Measurements from ENCODE around the gene MLF1.

MLF1 gene

DNA sequence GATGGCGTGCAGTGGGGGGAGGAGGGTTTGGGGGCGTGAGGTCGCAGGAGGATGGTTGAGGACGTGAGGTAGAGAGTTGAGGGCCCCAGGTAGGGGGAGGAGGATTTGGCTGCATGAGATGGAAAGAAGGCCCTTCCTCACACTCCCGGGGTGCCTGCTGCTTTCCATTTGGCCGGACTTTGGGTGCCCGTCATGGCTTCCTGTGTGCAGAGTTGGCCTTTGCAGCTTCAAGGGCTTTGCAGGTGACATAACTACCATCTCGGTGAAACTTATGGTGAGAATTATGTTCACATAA lies 1.7 kb downstream of the MLF1 start:
- Histone ChIP-seq H3K27ac (ENCODE audit: low read depth, low read length) (no peak overlapping the region), H3K27me3 (ENCODE audit: control insufficient read depth in 1 of 2, insufficient read depth in 2 of 2, low read length in 2 of 2) (peaks cover 0 to 6% of the 10 kb centered on the region in 2 donors), H3K4me1 (ENCODE audit: control insufficient read depth in 1 of 2, insufficient read depth in 2 of 2, low read length in 2 of 2) (peaks cover 6 to 10% of the 10 kb centered on the region in 2 donors), H3K4me3 (ENCODE audit: low read depth in 1 of 2, low read length in 2 of 2) (no peak overlapping the region), H3K9ac (ENCODE audit: low read depth in 1 of 2, low read length in 2 of 2) (no peak overlapping the region), H3K9me3 (ENCODE audit: control insufficient read depth in 1 of 2, low read length in 2 of 2) (no peaks in the 10 kb centered on the region), H3K36me3 (ENCODE audit: control insufficient read depth in 1 of 2, insufficient read depth in 2 of 2, low read length in 2 of 2) (no peaks in the 10 kb centered on the region)

DNA sequence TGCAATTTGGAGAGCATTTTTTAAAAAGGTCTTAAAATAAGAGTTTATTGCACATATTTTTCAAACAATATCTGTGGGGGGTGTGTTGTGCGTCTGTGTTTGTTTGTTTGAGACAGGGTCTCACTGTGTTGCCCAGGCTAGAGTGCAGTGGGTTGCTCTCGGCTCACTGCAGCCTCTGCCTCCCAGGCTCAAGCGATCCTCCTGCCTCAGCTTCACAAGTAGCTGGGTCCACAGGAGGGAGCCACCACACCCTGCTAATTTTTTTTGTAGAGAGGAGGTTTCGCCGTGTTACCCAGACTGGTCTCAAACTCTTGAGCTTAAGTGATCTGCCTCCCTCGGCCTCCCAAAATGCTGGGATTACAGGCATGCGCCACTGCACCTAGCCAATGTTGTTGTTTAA lies 2.7 kb downstream of the MLF1 start:
- Histone ChIP-seq H3K36me3 (ENCODE audit: control insufficient read depth in 1 of 2, insufficient read depth in 2 of 2, low read length in 2 of 2) (no peaks in the 10 kb centered on the region), H3K27ac (ENCODE audit: low read depth, low read length) (no peak overlapping the region), H3K4me3 (ENCODE audit: low read depth in 1 of 2, low read length in 2 of 2) (no peak overlapping the region), H3K9ac (ENCODE audit: low read depth in 1 of 2, low read length in 2 of 2) (no peak overlapping the region), H3K9me3 (ENCODE audit: control insufficient read depth in 1 of 2, low read length in 2 of 2) (no peaks in the 10 kb centered on the region), H3K27me3 (ENCODE audit: control insufficient read depth in 1 of 2, insufficient read depth in 2 of 2, low read length in 2 of 2) (peaks cover 0 to 6% of the 10 kb centered on the region in 2 donors), H3K4me1 (ENCODE audit: control insufficient read depth in 1 of 2, insufficient read depth in 2 of 2, low read length in 2 of 2) (peaks cover 6 to 10% of the 10 kb centered on the region in 2 donors)

GRCh38 chr3:158574646-158575045 lies 3.7 kb downstream of the MLF1 start:
- no peaks in the 10 kb centered on the region for H3K9me3 ChIP-seq (ENCODE audit: control insufficient read depth in 1 of 2, low read length in 2 of 2)
- peaks cover 6 to 10% of the 10 kb centered on the region in 2 donors for H3K4me1 ChIP-seq (ENCODE audit: control insufficient read depth in 1 of 2, insufficient read depth in 2 of 2, low read length in 2 of 2)
- no peaks in the 10 kb centered on the region for H3K36me3 ChIP-seq (ENCODE audit: control insufficient read depth in 1 of 2, insufficient read depth in 2 of 2, low read length in 2 of 2)
- peaks cover 0 to 6% of the 10 kb centered on the region in 2 donors for H3K27me3 ChIP-seq (ENCODE audit: control insufficient read depth in 1 of 2, insufficient read depth in 2 of 2, low read length in 2 of 2)
- no peak overlapping the region for H3K4me3 ChIP-seq (ENCODE audit: low read depth in 1 of 2, low read length in 2 of 2)
- H3K9ac ChIP-seq (ENCODE audit: low read depth in 1 of 2, low read length in 2 of 2), result no peak overlapping the region
- H3K27ac ChIP-seq (ENCODE audit: low read depth, low read length), result no peak overlapping the region

DNA sequence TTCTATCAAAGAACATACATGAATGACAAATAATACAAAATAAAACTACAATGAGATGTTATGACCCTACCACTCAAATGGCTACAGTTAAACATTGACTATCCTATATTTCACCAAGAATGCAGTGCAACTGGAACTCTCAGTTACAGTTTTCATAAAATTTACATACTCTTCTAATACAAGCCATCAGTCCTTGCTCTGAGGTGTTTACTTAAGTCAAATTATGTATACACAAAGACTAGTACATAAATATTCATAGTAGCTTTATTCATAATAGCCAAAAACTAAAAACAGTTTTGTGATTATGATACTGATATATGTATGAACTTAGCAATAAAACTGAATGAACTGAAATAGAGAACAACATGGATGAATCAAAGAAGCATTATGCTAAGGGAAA lies 19.2 kb downstream of the MLF1 start:
- no peaks in the 10 kb centered on the region for H3K4me1 ChIP-seq (ENCODE audit: control insufficient read depth in 1 of 2, insufficient read depth in 2 of 2, low read length in 2 of 2)

GRCh38 chr3:158600787-158601186 lies 29.8 kb downstream of the MLF1 start:
- H3K9ac ChIP-seq (ENCODE audit: low read depth in 1 of 2, low read length in 2 of 2), result no peak overlapping the region
- no peaks in the 10 kb centered on the region for H3K36me3 ChIP-seq (ENCODE audit: control insufficient read depth in 1 of 2, insufficient read depth in 2 of 2, low read length in 2 of 2)
- H3K27ac ChIP-seq (ENCODE audit: low read depth, low read length), result no peak overlapping the region
- no peaks in the 10 kb centered on the region for H3K4me1 ChIP-seq (ENCODE audit: control insufficient read depth in 1 of 2, insufficient read depth in 2 of 2, low read length in 2 of 2)
- no peak overlapping the region for H3K4me3 ChIP-seq (ENCODE audit: low read depth in 1 of 2, low read length in 2 of 2)
- no peaks in the 10 kb centered on the region for H3K9me3 ChIP-seq (ENCODE audit: control insufficient read depth in 1 of 2, low read length in 2 of 2)
- H3K27me3 ChIP-seq (ENCODE audit: control insufficient read depth in 1 of 2, insufficient read depth in 2 of 2, low read length in 2 of 2), result no peaks in the 10 kb centered on the region

More for the DNA sequence above, 19.2 kb downstream of the MLF1 start:
- Histone ChIP-seq H3K9me3 (ENCODE audit: control insufficient read depth in 1 of 2, low read length in 2 of 2) (no peaks in the 10 kb centered on the region), H3K27me3 (ENCODE audit: control insufficient read depth in 1 of 2, insufficient read depth in 2 of 2, low read length in 2 of 2) (no peaks in the 10 kb centered on the region), H3K9ac (ENCODE audit: low read depth in 1 of 2, low read length in 2 of 2) (no peak overlapping the region), H3K27ac (ENCODE audit: low read depth, low read length) (no peak overlapping the region), H3K4me3 (ENCODE audit: low read depth in 1 of 2, low read length in 2 of 2) (no peak overlapping the region), H3K36me3 (ENCODE audit: control insufficient read depth in 1 of 2, insufficient read depth in 2 of 2, low read length in 2 of 2) (no peaks in the 10 kb centered on the region)

- H3K9me3 ChIP-seq (ENCODE audit: control insufficient read depth in 1 of 2, low read length in 2 of 2), result no peaks in the 10 kb centered on the region
- H3K4me3 ChIP-seq (ENCODE audit: low read depth in 1 of 2, low read length in 2 of 2), result no peak overlapping the region
- H3K36me3 ChIP-seq (ENCODE audit: control insufficient read depth in 1 of 2, insufficient read depth in 2 of 2, low read length in 2 of 2), result no peaks in the 10 kb centered on the region
- no peaks in the 10 kb centered on the region for H3K4me1 ChIP-seq (ENCODE audit: control insufficient read depth in 1 of 2, insufficient read depth in 2 of 2, low read length in 2 of 2)
- no peak overlapping the region for H3K9ac ChIP-seq (ENCODE audit: low read depth in 1 of 2, low read length in 2 of 2)
- no peaks in the 10 kb centered on the region for H3K27me3 ChIP-seq (ENCODE audit: control insufficient read depth in 1 of 2, insufficient read depth in 2 of 2, low read length in 2 of 2)
- H3K27ac ChIP-seq (ENCODE audit: low read depth, low read length), result no peak overlapping the region
These were observed 31.2 kb downstream of the MLF1 start for GRCh38 chr3:158602227-158602626.

- H3K9ac ChIP-seq (ENCODE audit: low read depth in 1 of 2, low read length in 2 of 2), result no peak overlapping the region
- no peaks in the 10 kb centered on the region for H3K27me3 ChIP-seq (ENCODE audit: control insufficient read depth in 1 of 2, insufficient read depth in 2 of 2, low read length in 2 of 2)
- no peak overlapping the region for H3K4me3 ChIP-seq (ENCODE audit: low read depth in 1 of 2, low read length in 2 of 2)
These were observed 47.2 kb downstream of the MLF1 start for GRCh38 chr3:158617982-158618875.

DNA sequence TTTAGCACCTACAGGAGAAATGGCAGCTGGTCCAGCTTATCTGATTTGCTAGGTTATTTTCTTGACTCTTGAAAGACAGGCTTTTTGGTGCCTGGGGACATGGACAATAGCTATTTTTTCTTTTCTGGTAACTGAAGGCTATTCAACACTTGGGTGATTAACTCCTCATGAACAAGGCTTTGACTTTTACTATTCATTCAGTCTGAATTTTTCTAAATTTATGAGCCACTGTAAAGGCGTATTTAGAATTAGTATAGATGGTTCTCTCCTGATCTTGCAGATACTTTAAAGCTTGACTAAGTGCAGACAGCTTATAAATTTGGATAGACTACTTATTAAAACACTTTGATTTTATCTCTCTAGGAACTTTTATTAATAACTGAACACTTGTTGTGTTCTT lies 54.9 kb downstream of the MLF1 start:
- no peak overlapping the region for H3K4me3 ChIP-seq (ENCODE audit: low read depth in 1 of 2, low read length in 2 of 2)
- H3K9ac ChIP-seq (ENCODE audit: low read depth in 1 of 2, low read length in 2 of 2), result no peak overlapping the region
- no peaks in the 10 kb centered on the region for H3K36me3 ChIP-seq (ENCODE audit: control insufficient read depth in 1 of 2, insufficient read depth in 2 of 2, low read length in 2 of 2)
- H3K4me1 ChIP-seq (ENCODE audit: control insufficient read depth in 1 of 2, insufficient read depth in 2 of 2, low read length in 2 of 2), result no peaks in the 10 kb centered on the region
- no peak overlapping the region for H3K27ac ChIP-seq (ENCODE audit: low read depth, low read length)
- no peaks in the 10 kb centered on the region for H3K9me3 ChIP-seq (ENCODE audit: control insufficient read depth in 1 of 2, low read length in 2 of 2)
- H3K27me3 ChIP-seq (ENCODE audit: control insufficient read depth in 1 of 2, insufficient read depth in 2 of 2, low read length in 2 of 2), result no peaks in the 10 kb centered on the region

More at GRCh38 chr3:158617982-158618875, 47.2 kb downstream of the MLF1 start:
- Histone ChIP-seq H3K36me3 (ENCODE audit: control insufficient read depth in 1 of 2, insufficient read depth in 2 of 2, low read length in 2 of 2) (no peaks in the 10 kb centered on the region), H3K27ac (ENCODE audit: low read depth, low read length) (no peak overlapping the region), H3K4me1 (ENCODE audit: control insufficient read depth in 1 of 2, insufficient read depth in 2 of 2, low read length in 2 of 2) (no peaks in the 10 kb centered on the region), H3K9me3 (ENCODE audit: control insufficient read depth in 1 of 2, low read length in 2 of 2) (no peaks in the 10 kb centered on the region)

DNA sequence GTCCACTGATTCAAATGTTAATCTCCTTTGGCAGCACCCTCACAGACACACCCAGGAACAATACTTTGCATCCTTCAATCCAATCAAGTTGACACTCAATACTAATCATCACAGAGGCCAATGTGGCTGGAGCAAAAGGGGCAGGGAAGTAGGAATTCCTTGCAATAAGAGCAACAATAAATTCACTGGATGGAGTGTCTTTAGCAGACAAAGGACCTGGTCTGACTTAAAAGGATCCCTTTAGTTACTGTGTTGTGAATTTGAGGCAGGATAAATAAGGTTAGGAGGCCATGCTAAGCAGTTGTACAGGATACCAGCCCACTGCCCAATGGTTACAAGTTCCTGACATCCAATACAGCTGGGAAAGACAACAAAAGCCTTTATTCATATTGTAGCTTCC lies 61.0 kb downstream of the MLF1 start:
- no peaks in the 10 kb centered on the region for H3K27me3 ChIP-seq (ENCODE audit: control insufficient read depth in 1 of 2, insufficient read depth in 2 of 2, low read length in 2 of 2)
- no peak overlapping the region for H3K4me3 ChIP-seq (ENCODE audit: low read depth in 1 of 2, low read length in 2 of 2)
- H3K4me1 ChIP-seq (ENCODE audit: control insufficient read depth in 1 of 2, insufficient read depth in 2 of 2, low read length in 2 of 2), result no peaks in the 10 kb centered on the region
- H3K9ac ChIP-seq (ENCODE audit: low read depth in 1 of 2, low read length in 2 of 2), result no peak overlapping the region
- H3K36me3 ChIP-seq (ENCODE audit: control insufficient read depth in 1 of 2, insufficient read depth in 2 of 2, low read length in 2 of 2), result no peaks in the 10 kb centered on the region
- H3K27ac ChIP-seq (ENCODE audit: low read depth, low read length), result no peak overlapping the region
- no peaks in the 10 kb centered on the region for H3K9me3 ChIP-seq (ENCODE audit: control insufficient read depth in 1 of 2, low read length in 2 of 2)

DNA sequence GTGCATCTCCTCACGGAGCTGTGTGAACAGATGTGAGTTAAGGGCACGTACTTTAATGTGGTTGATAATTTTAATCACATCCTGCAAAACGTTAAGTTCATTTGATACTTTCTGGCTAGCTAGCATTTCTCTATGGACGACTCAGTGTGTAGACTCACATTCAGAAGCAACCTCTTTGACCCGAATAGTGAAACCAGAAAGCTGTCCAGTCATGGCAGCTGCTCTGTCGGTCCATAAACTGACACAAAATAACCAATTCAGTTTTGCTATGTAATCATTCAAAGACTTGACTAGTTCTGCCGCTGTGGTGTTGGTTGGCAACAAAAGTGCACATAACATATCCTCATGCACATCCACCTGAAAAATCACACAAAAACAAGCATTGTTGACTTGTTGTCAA lies 69.7 kb downstream of the MLF1 start:
- Histone ChIP-seq H3K9me3 (ENCODE audit: control insufficient read depth in 1 of 2, low read length in 2 of 2) (no peaks in the 10 kb centered on the region), H3K27ac (ENCODE audit: low read depth, low read length) (no peak overlapping the region)

More for the DNA sequence above, 69.7 kb downstream of the MLF1 start:
- Histone ChIP-seq H3K4me3 (ENCODE audit: low read depth in 1 of 2, low read length in 2 of 2) (no peak overlapping the region), H3K27me3 (ENCODE audit: control insufficient read depth in 1 of 2, insufficient read depth in 2 of 2, low read length in 2 of 2) (no peaks in the 10 kb centered on the region), H3K9ac (ENCODE audit: low read depth in 1 of 2, low read length in 2 of 2) (no peak overlapping the region), H3K4me1 (ENCODE audit: control insufficient read depth in 1 of 2, insufficient read depth in 2 of 2, low read length in 2 of 2) (peaks cover 3 to 10% of the 10 kb centered on the region in 2 donors), H3K36me3 (ENCODE audit: control insufficient read depth in 1 of 2, insufficient read depth in 2 of 2, low read length in 2 of 2) (no peaks in the 10 kb centered on the region)
